ENCODE measurements around the gene SETBP1.

The SETBP1 gene

GRCh38 chr18:44944461-44944860 is 263.8 kb downstream of the SETBP1 start:
- Histone ChIP-seq H2BK5ac (ENCODE audit: low read length) (no peak overlapping the region), H3K4me3 (ENCODE audit: low read length) (no peak overlapping the region), H2BK15ac (replicated peaks; ENCODE audit: low read depth) (no peak overlapping the region), H3K4me2 (ENCODE audit: low read length) (no peak overlapping the region), H3K18ac (ENCODE audit: low read length) (peak overlapping the region; percentile 88), H3K9ac (ENCODE audit: low read length) (no peak overlapping the region), H4K8ac (ENCODE audit: low read depth, low read length) (no peak overlapping the region), H3K23ac (ENCODE audit: low read length) (no peak overlapping the region), H3K79me1 (ENCODE audit: low read length) (no peaks in the 10 kb centered on the region), H2AK5ac (ENCODE audit: low read length) (no peak overlapping the region), H4K5ac (ENCODE audit: low read length) (no peak overlapping the region), H3K27ac (ENCODE audit: low read depth, low read length) (peak overlapping the region; percentile 34), H3K36me3 (ENCODE audit: control insufficient read depth, insufficient read depth, low read length) (no peaks in the 10 kb centered on the region), H3K27me3 (ENCODE audit: insufficient read depth, low read length, poor library complexity) (no peaks in the 10 kb centered on the region), H3K4ac (ENCODE audit: low read depth, low read length) (no peak overlapping the region), H2BK120ac (ENCODE audit: low read depth, low read length) (no peak overlapping the region), H3K4me1 (ENCODE audit: control insufficient read depth, low read depth, low read length) (peaks cover 2% of the 10 kb centered on the region), H3K56ac (ENCODE audit: low read length) (no peak overlapping the region), H3K79me2 (ENCODE audit: control insufficient read depth, insufficient read depth, low read length) (no peaks in the 10 kb centered on the region)
- peak; percentile 32 for DNase-seq
- no CpG with 5 or more reads among the region's 1 CpG for WGBS (ENCODE audit: extremely low coverage, insufficient coverage, low lambda C conversion rate)

- no peaks in the 10 kb centered on the region for H3K79me2 ChIP-seq (ENCODE audit: control insufficient read depth, insufficient read depth, low read length)
- no peak overlapping the region for H2AK5ac ChIP-seq (ENCODE audit: low read length)
- H3K4me2 ChIP-seq (ENCODE audit: low read length), result no peak overlapping the region
- no peak overlapping the region for H3K4ac ChIP-seq (ENCODE audit: low read depth, low read length)
- H3K23ac ChIP-seq (ENCODE audit: low read length), result no peak overlapping the region
- peaks cover 2% of the 10 kb centered on the region for H3K4me1 ChIP-seq (ENCODE audit: control insufficient read depth, low read depth, low read length)
- no peaks in the 10 kb centered on the region for H3K36me3 ChIP-seq (ENCODE audit: control insufficient read depth, insufficient read depth, low read length)
- H2BK120ac ChIP-seq (ENCODE audit: low read depth, low read length), result no peak overlapping the region
- DNase-seq, result no peak
- no peak overlapping the region for H3K18ac ChIP-seq (ENCODE audit: low read length)
- H3K79me1 ChIP-seq (ENCODE audit: low read length), result no peaks in the 10 kb centered on the region
- no peak overlapping the region for H3K9ac ChIP-seq (ENCODE audit: low read length)
- H3K27me3 ChIP-seq (ENCODE audit: insufficient read depth, low read length, poor library complexity), result no peaks in the 10 kb centered on the region
- no peak overlapping the region for H3K56ac ChIP-seq (ENCODE audit: low read length)
- no peak overlapping the region for H4K8ac ChIP-seq (ENCODE audit: low read depth, low read length)
- H4K5ac ChIP-seq (ENCODE audit: low read length), result no peak overlapping the region
- WGBS (ENCODE audit: extremely low coverage, insufficient coverage, low lambda C conversion rate), result no CpG with 5 or more reads among the region's 4 CpGs
- no peak overlapping the region for H3K27ac ChIP-seq (ENCODE audit: low read depth, low read length)
- H3K4me3 ChIP-seq (ENCODE audit: low read length), result no peak overlapping the region
- no peak overlapping the region for H2BK15ac ChIP-seq (replicated peaks; ENCODE audit: low read depth)
- no peak overlapping the region for H2BK5ac ChIP-seq (ENCODE audit: low read length)
These were observed 265.3 kb downstream of the SETBP1 start for GRCh38 chr18:44945888-44946401.

GRCh38 chr18:44946529-44947113 is 265.9 kb downstream of the SETBP1 start:
- DNase-seq, result no peak
- Histone ChIP-seq H3K79me1 (ENCODE audit: low read length) (no peaks in the 10 kb centered on the region), H3K79me2 (ENCODE audit: control insufficient read depth, insufficient read depth, low read length) (no peaks in the 10 kb centered on the region), H4K5ac (ENCODE audit: low read length) (no peak overlapping the region), H3K9ac (ENCODE audit: low read length) (no peak overlapping the region), H3K36me3 (ENCODE audit: control insufficient read depth, insufficient read depth, low read length) (no peaks in the 10 kb centered on the region), H3K4me1 (ENCODE audit: control insufficient read depth, low read depth, low read length) (peaks cover 2% of the 10 kb centered on the region), H3K18ac (ENCODE audit: low read length) (no peak overlapping the region), H3K56ac (ENCODE audit: low read length) (no peak overlapping the region), H3K4ac (ENCODE audit: low read depth, low read length) (no peak overlapping the region), H2BK5ac (ENCODE audit: low read length) (no peak overlapping the region), H3K4me2 (ENCODE audit: low read length) (no peak overlapping the region), H2BK120ac (ENCODE audit: low read depth, low read length) (no peak overlapping the region), H3K4me3 (ENCODE audit: low read length) (no peak overlapping the region), H2AK5ac (ENCODE audit: low read length) (no peak overlapping the region), H3K23ac (ENCODE audit: low read length) (no peak overlapping the region), H4K8ac (ENCODE audit: low read depth, low read length) (no peak overlapping the region), H3K27ac (ENCODE audit: low read depth, low read length) (no peak overlapping the region), H3K27me3 (ENCODE audit: insufficient read depth, low read length, poor library complexity) (no peaks in the 10 kb centered on the region), H2BK15ac (replicated peaks; ENCODE audit: low read depth) (no peak overlapping the region)
- WGBS (ENCODE audit: extremely low coverage, insufficient coverage, low lambda C conversion rate), result no CpG with 5 or more reads among the region's 4 CpGs

GRCh38 chr18:44949967-44950366 is 269.3 kb downstream of the SETBP1 start:
- Histone ChIP-seq H3K9ac (ENCODE audit: low read length) (no peak overlapping the region), H2BK5ac (ENCODE audit: low read length) (no peak overlapping the region), H3K4me2 (ENCODE audit: low read length) (no peak overlapping the region), H2AK5ac (ENCODE audit: low read length) (no peak overlapping the region), H3K4me3 (ENCODE audit: low read length) (no peak overlapping the region), H4K8ac (ENCODE audit: low read depth, low read length) (no peak overlapping the region), H3K4me1 (ENCODE audit: control insufficient read depth, low read depth, low read length) (no peaks in the 10 kb centered on the region), H3K27me3 (ENCODE audit: insufficient read depth, low read length, poor library complexity) (no peaks in the 10 kb centered on the region), H3K36me3 (ENCODE audit: control insufficient read depth, insufficient read depth, low read length) (no peaks in the 10 kb centered on the region), H3K23ac (ENCODE audit: low read length) (no peak overlapping the region), H4K5ac (ENCODE audit: low read length) (no peak overlapping the region), H2BK120ac (ENCODE audit: low read depth, low read length) (no peak overlapping the region), H3K79me1 (ENCODE audit: low read length) (no peaks in the 10 kb centered on the region), H3K56ac (ENCODE audit: low read length) (no peak overlapping the region), H3K27ac (ENCODE audit: low read depth, low read length) (no peak overlapping the region), H3K18ac (ENCODE audit: low read length) (no peak overlapping the region), H3K79me2 (ENCODE audit: control insufficient read depth, insufficient read depth, low read length) (no peaks in the 10 kb centered on the region), H3K4ac (ENCODE audit: low read depth, low read length) (no peak overlapping the region), H2BK15ac (replicated peaks; ENCODE audit: low read depth) (no peak overlapping the region)
- DNase-seq, result no peak
- no CpG with 5 or more reads among the region's 7 CpGs for WGBS (ENCODE audit: extremely low coverage, insufficient coverage, low lambda C conversion rate)

DNA sequence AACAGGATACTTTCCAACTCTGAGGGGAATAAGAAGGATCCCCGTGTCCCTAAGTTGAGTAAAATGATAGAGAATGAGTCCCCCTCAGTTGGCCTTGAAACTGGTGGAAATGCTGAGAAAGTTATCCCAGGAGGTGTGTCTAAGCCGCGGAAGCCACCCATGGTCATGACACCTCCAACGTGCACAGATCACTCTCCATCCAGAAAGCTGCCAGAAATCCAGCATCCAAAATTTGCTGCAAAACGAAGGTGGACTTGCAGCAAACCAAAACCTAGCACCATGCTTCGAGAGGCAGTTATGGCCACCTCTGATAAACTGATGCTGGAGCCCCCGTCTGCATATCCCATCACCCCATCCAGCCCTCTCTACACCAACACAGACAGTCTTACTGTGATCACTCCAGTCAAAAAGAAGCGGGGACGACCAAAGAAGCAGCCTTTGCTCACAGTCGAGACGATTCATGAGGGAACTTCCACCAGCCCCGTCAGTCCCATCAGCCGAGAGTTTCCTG is 270.1 kb downstream of the SETBP1 start:
- no peaks in the 10 kb centered on the region for H3K79me2 ChIP-seq (ENCODE audit: control insufficient read depth, insufficient read depth, low read length)
- no peaks in the 10 kb centered on the region for H3K4me1 ChIP-seq (ENCODE audit: control insufficient read depth, low read depth, low read length)
- H3K27ac ChIP-seq (ENCODE audit: low read depth, low read length), result no peak overlapping the region
- H2BK15ac ChIP-seq (replicated peaks; ENCODE audit: low read depth), result no peak overlapping the region
- no peaks in the 10 kb centered on the region for H3K27me3 ChIP-seq (ENCODE audit: insufficient read depth, low read length, poor library complexity)
- H2BK5ac ChIP-seq (ENCODE audit: low read length), result no peak overlapping the region
- no peak overlapping the region for H3K56ac ChIP-seq (ENCODE audit: low read length)
- no peak overlapping the region for H3K4me3 ChIP-seq (ENCODE audit: low read length)
- no peak overlapping the region for H4K5ac ChIP-seq (ENCODE audit: low read length)
- no peaks in the 10 kb centered on the region for H3K36me3 ChIP-seq (ENCODE audit: control insufficient read depth, insufficient read depth, low read length)
- no peak overlapping the region for H3K4me2 ChIP-seq (ENCODE audit: low read length)
- no peak overlapping the region for H3K4ac ChIP-seq (ENCODE audit: low read depth, low read length)
- no peak overlapping the region for H3K18ac ChIP-seq (ENCODE audit: low read length)
- no peak overlapping the region for H2BK120ac ChIP-seq (ENCODE audit: low read depth, low read length)
- no peak overlapping the region for H2AK5ac ChIP-seq (ENCODE audit: low read length)
- H4K8ac ChIP-seq (ENCODE audit: low read depth, low read length), result no peak overlapping the region
- no peak for DNase-seq
- H3K23ac ChIP-seq (ENCODE audit: low read length), result no peak overlapping the region
- H3K9ac ChIP-seq (ENCODE audit: low read length), result no peak overlapping the region
- no peaks in the 10 kb centered on the region for H3K79me1 ChIP-seq (ENCODE audit: low read length)
- whole genome bisulfite sequencing (ENCODE audit: extremely low coverage, insufficient coverage, low lambda C conversion rate), result no CpG with 5 or more reads among the region's 13 CpGs

DNA sequence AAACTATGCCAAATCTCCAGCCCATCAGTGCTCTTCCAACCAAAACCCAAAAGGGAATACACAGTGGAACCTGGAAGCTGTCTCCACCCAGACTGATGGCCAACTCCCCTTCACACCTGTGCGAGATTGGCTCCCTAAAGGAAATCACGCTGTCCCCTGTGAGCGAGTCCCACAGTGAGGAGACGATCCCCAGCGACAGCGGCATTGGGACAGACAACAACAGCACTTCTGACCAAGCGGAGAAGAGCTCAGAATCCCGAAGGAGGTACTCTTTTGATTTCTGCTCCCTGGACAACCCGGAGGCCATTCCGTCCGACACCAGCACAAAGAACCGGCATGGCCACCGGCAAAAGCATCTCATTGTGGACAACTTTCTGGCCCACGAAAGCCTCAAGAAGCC is 271.1 kb downstream of the SETBP1 start:
- Histone ChIP-seq H3K9ac (ENCODE audit: low read length) (no peak overlapping the region), H3K27me3 (ENCODE audit: insufficient read depth, low read length, poor library complexity) (no peaks in the 10 kb centered on the region), H3K4me3 (ENCODE audit: low read length) (no peak overlapping the region), H2BK120ac (ENCODE audit: low read depth, low read length) (no peak overlapping the region), H3K79me2 (ENCODE audit: control insufficient read depth, insufficient read depth, low read length) (no peaks in the 10 kb centered on the region), H2BK15ac (replicated peaks; ENCODE audit: low read depth) (no peak overlapping the region), H3K56ac (ENCODE audit: low read length) (no peak overlapping the region), H3K79me1 (ENCODE audit: low read length) (no peaks in the 10 kb centered on the region), H3K18ac (ENCODE audit: low read length) (no peak overlapping the region), H3K4me2 (ENCODE audit: low read length) (no peak overlapping the region), H3K36me3 (ENCODE audit: control insufficient read depth, insufficient read depth, low read length) (no peaks in the 10 kb centered on the region), H2BK5ac (ENCODE audit: low read length) (no peak overlapping the region), H3K27ac (ENCODE audit: low read depth, low read length) (no peak overlapping the region), H4K5ac (ENCODE audit: low read length) (no peak overlapping the region), H3K23ac (ENCODE audit: low read length) (no peak overlapping the region), H4K8ac (ENCODE audit: low read depth, low read length) (no peak overlapping the region), H3K4ac (ENCODE audit: low read depth, low read length) (no peak overlapping the region), H3K4me1 (ENCODE audit: control insufficient read depth, low read depth, low read length) (no peaks in the 10 kb centered on the region), H2AK5ac (ENCODE audit: low read length) (no peak overlapping the region)
- WGBS (ENCODE audit: extremely low coverage, insufficient coverage, low lambda C conversion rate), result no CpG with 5 or more reads among the region's 14 CpGs
- no peak for DNase-seq

Data from mesendoderm (in vitro differentiated cells).